Hematopoietic multipotent progenitor cell (in vitro differentiated cells): Measurements from ENCODE around the gene PAWR. TPM values are rescaled to one million over a fixed set of nuclear protein-coding genes. Genes with fewer than 3 reads are reported as not detected.
"Not testable (repeated sequence)": the region's sequence is repeated elsewhere in the genome, so short reads cannot be mapped to it uniquely, and the experiment has no call there.

Experiments used
- DNase-seq, 3 donors: peaks; one replicate each; pipeline ENCODE4 v3.0.0-alpha.2; 2011 to 2015; ENCODE audit warnings: low read depth in 2 of 3, low spot score in 2 of 3
- total RNA-seq: library from RNA; depleted of rRNA; stranded (reverse); fragments of >200 nt; gene quantifications from one replicate; pipeline ENCODE4 v1.2.3, GENCODE V29; 2012

PAWR gene
- total RNA-seq, 1 donor: 40.9 TPM

DNA sequence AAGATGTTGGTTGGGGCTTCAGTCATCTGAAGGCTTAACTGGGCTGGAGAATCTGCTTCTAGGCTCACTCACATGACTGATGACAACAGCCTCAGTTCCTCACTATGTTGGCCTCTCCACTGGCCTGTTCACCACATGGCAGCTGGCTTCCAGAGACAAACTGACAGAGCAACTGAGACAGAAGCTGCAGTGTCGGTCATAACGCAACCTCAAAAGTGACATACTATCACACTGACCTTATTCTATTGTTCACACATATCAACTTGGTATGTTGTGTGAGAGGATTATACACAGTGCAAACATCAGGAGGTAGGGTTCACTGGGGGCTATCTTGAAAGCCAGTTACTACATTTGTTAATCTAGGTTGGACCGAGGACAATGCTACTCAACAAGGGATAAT lies 92.9 kb downstream of the PAWR start:
- DNase-seq: no peak

DNA sequence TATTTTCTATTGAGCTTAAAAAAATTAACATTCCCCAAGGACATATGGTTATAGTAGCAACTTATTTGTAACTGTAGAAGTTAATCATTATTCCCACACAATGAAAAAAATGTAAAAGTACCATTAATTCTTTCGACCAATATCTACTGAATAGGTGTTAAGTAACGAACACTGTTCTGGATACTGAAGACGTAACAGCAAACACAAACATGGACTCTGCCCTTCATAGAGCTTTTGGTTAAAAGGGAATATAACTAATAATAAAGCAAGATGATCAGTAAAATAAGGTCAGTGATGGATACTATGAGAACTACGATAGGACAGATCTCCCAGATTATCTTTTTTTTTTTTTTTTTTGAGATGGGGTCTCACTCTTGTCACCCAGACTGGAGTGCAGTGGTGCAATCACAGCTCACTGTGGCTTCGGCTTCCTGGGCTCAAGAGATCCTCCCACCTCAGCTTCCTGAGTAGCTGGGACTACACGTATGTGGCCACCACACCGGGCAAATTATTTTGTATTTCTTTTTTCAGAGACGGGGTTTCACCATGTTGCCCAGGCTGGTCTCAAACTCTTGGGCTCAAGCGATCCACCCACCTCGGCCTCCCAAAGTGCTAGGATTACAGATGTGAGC lies 93.9 kb downstream of the PAWR start:
- no peak for DNase-seq

DNA sequence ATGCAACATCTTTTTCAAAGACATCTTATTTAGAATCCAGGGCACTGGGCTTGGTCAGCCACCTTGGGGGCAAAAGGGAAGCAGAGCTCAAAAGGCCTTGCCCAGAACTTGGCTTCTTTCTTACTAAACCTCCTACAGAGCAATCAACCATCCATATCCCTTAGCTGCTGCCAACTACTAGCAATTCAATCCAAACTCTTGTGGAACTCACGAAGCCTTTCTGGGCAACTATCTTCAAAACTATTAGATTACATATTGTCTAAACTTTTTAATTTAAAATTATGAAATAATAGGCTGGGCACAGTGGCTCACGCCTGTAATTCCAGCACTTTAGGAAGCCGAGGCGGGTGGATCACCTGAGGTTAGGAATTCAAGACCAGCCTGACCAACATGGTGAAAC lies 95.5 kb downstream of the PAWR start:
- DNase-seq: no peak

DNA sequence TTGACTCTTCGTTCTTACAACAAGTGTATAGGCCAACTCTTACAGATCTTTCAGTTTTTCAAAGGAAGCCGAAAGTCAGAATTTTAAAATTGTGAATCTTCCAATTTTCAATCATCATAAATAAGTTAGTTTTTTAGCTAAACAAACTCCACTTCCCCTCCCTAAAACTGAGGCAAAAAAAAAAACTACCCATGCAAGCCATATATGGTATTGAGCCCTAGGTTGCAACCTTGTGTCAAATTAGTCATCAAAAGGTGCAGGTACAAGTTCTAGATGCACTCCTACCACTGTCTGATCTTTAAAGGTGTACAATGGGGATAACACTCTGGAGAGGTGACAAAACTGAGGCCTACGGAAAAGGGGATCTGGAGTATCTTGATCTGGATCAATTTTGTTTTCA lies 97.9 kb downstream of the PAWR start:
- DNase-seq: no peak

DNA sequence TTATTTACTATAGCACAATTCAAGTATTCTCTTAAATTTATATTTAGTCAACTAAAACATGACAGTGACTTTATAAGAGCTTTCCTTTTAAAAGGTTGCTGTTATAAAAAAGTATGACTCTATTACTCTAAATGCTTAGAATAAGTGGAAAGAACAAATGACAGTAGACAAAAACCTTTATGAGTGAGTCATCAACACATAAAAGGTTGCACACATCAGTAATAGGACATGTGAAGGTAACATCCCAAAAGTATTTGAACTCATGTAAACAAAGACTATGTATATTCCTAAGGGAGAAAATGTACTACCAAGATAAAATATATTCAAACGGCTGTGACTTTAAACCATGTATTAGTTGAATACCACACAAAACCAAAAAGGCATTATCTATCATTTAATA lies 98.8 kb downstream of the PAWR start:
- no peak for DNase-seq

DNA sequence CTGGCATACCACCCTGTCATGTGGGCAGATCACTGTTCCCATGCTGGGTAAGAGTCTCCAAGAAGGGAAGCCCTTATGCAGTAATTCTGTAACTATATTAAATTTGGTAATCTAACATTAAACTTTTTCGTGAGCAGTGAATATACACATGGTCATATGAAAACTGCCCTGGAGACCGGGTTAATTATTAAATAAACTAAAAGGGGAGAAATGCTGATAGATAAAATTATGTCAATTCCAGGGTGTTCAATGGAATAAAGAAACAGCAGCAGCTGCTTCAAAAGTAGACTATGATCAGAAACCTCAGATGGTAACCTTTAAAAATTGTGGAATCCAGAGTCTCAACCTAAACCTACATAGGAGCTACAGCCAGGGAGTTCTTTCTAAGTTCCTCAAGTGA lies 100.0 kb downstream of the PAWR start:
- DNase-seq: no peak

DNA sequence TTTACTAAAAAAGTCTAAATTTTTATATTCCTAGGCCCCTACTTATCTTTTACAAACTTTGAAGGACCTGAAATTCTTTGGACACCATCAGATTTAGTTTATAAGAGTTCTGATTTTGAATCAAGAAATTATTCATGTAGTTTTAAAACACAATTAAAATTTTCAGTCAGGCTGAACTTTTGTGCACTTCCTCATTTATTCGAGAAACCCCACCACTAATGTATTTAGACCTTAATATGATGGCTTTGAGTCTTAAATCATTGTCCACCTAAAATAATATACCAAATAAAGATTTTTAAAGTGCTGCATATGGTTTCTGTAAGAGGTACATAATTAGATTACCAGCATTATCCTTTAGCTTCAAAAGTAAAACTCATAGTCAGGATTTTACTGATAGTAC lies 103.4 kb downstream of the PAWR start:
- DNase-seq: no peak

DNA sequence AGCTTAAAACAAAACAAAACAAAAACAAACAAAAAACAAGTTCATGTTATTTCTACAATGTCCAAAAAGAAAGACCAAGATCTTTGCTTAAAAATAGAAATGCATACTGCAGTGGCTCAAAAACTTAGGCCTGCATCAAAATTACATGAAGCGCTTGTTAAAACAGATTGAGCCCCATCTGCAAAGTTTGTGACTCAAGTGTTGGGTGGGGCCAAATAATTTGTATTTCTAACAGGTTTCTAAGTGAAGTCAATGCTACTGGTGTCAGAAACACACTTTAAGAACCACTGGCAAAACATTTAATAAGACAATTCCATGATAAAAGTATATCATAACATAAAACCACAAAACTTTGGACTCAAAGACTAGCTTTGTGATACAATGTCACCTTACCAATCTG lies 105.6 kb downstream of the PAWR start:
- DNase-seq: no peak

DNA sequence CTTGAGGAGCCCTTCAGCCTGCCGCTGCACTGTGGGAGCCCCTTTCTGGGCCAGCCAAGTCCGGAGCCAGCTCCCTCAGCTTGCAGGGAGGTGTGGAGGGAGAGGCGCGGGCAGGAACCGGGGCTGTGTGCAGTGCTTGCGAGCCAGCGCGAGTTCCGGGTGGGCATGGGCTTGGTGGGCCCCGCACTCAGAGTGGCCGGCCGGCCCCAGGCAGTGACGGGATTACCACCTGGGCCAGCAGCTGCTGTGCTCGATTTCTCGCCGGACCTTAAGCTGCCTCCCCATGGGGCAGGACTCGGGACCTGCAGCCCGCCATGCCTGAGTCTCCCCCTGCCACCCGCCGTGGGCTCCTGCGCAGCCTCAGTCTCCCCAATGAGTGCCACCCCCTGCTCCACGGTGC lies 116.9 kb downstream of the PAWR start:
- no peak for DNase-seq

DNA sequence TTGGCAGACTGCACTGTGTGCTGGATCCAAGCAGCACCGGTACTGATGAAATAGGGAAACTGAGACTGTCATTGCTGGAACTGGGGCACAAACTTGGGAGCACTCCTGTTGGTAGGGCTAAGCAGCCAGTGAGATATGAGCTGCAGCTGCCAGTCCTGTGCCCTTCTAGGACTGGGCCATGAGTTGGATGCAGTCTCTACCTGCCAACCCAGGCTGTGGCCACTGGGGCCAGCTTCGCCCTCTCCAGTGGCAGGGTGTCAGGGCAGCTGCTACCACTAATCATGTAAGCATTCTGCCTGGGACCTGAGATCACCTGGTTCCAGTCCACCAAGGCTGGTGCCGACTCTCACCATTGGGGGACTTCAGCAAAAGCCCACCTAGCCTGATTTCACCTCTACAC lies 121.1 kb downstream of the PAWR start:
- DNase-seq: no peak

DNA sequence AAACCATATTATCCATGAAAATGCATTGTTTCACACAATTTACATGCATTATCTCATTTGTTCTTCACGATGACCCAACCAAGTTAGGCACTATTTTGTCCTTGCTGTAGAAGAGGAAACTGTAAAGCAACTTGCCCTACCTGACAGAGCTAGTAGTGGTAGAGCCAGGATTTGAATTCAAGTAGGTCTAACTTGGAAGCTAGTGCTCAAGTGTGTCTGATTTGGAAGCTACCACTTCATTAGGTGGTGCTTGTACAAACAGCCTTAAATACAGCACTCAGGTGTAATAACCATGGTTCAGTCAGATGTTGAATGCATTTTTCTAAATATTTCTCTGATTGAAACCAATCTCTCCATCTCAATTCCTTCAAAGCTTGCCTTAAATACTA lies 123.6 kb downstream of the PAWR start:
- no peak for DNase-seq

DNA sequence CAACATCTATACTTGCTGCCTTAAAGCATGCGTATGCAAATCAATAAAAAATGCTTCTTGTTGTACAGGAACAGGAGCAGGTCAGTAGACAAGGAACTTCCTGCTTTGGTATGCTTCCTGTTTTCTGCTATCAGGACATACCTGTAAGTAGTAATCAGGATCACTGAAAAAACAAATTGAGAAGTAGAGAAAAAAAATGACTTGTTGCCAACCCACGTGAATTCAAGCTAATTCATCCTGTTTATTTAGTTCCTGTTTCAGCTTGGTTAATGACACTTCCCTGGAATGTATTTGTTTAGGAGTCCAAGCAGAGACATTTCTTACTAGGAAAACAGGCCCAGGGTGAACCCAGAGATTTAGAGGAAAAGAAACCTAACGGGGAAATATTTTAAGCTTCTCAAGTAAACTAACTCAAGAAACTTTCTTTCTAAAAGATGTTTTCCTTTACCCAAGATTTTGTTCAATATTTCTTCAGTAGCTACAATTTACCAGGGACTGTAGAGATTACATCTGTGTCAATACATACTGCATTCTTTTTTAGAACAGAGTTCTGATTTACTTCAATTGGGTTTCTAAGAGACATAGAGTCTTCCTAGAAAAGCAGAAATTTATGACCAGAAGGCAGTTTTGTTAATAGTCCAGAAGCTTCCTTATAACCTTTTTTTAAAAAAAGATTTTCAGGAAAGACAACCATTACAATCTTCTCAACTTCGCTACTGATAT lies 124.2 kb downstream of the PAWR start:
- DNase-seq: no peak

DNA sequence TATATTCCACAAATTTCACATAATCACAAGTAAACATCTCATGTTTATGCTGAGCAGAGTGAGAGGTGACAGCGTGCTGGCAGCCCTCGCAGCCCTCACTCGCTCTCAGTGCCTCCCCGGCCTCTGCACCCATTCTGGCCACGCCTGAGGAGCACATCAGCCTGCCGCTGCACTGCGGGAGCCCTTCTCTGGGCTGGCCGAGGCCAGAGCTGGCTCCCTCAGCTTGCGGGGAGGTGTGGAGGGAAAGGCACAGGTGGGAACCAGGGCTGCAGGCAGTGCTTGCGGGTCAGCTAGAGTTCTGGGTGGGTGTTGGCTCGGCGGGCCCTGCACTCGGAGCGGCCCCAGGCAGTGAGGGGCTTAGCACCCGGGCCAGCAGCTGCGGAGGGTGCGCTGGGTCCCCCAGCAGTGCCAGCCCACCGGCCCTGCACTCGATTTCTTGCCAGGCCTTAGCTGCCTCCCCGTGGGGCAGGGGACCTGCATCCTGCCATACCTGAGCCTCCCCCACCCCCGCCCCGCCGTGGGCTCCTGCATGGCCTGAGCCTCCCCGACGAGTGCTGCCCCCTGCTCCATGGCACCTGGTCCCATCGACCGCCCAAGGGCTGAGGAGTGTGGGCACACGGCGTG lies 125.9 kb downstream of the PAWR start:
- DNase-seq: not testable (repeated sequence)

DNA sequence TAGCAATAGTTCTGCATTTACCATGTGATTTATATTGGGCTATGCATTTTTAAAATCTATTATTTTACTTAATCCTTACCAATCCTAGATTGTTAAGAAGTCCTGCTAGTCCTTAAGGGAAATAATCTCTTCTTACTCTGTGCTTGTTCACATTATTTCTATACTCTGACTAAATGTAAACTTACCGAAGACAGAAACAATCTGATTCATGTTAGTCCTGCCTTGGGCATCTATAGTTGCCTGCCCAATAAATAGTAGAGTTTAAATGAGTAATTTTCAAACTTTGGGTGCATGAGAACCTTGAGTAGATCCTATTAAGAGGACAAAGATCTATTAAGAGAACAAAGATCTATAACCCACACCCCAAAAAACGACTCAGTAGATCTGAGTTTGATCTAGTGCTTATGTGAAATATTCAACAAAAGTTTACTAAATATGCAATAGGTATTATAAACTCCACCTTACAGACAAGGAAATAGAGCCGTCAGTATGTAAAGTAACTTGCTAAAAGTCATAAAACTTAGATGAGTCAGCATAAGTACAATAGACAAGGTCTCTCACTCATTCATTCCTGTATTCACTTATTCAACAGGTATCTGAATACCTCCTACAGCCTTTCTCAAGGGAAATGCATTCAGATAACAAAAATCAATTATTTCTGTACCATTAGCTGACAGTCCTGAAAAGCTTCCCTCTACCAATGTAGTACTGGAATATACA lies 127.6 kb downstream of the PAWR start:
- DNase-seq: no peak

DNA sequence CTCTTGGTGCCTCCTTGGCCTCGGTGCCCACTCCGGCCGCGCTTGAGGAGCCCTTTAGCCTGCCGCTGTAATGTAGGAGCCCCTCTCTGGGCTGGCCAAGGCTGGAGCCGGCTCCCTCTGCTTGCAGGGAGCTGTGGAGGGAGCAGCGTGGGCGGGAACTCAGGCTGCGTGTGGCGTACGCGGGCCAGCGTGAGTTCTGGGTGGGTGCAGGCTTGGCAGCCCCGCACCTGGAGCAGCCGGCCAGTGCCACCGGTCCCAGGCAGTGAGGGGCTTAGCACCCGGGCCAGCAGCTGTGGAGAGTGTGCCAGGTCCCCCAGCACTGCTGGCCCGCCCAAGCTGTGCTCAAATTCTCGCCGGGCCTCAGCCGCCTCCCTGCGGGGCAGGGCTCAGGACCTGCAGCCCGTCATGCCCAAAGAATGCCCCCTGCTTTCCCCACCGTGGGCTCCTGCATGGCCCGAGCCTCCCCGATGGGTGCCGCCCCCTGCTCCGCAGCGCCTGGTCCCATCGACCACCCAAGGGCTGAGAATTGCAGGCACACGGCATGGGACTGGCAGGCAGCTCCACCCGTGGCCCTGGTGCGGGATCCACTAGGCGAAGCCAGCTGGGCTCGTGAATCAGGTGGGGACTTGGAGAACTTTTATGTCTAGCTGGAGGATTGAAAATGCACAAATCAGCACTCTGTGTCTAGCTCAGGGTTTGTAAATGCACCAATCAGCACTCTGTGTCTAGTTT lies 129.2 kb downstream of the PAWR start:
- DNase-seq: no peak

DNA sequence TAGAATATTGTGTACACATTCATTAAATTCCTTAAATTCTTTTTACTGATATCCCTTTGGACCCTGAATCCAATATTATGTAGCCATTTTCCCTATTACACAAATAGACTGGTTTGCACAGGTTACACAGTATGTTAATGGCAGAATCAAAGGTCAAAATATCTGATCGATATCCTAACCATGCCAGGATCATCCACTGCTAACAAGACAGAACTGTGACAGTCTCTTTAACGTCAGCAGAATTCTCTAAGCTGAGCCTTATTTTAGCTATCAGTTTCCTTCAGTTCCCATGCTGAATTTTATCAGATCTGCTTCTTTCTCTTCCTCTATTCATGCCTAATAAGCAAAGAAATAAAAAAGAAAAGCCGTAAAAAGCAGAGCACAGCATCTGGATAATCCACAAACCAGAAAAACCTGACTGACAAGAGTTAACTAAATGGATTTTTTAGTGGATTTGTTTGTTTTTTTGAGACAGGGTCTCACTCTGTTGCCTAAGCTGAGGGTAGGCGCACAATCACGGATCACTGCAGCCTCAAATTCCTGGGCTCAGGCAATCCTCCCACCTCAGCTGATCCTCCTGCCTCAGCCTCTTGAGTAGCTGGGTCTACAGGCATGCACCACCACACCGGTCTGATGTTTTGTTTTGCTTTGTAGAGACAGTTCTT lies 130.4 kb downstream of the PAWR start:
- DNase-seq: no peak

DNA sequence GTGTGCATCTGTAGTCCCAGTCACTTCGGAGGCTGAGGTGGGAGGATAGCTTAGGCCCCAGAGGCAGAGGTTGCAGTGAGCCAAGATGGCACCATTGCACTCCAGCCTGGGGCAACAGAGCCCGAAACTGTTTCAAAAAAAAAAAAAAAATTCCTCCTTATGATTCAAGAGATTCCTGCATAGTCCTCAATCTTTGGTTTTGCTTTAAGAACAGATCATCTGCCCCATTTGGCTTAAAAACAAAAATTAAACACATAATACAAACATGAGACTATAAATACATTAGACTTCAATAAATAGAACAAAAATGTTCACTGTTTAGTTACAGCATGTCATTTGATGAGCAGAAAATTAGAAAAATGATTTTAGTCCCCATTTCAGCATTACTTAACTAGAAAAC lies 131.2 kb downstream of the PAWR start:
- DNase-seq: no peak

DNA sequence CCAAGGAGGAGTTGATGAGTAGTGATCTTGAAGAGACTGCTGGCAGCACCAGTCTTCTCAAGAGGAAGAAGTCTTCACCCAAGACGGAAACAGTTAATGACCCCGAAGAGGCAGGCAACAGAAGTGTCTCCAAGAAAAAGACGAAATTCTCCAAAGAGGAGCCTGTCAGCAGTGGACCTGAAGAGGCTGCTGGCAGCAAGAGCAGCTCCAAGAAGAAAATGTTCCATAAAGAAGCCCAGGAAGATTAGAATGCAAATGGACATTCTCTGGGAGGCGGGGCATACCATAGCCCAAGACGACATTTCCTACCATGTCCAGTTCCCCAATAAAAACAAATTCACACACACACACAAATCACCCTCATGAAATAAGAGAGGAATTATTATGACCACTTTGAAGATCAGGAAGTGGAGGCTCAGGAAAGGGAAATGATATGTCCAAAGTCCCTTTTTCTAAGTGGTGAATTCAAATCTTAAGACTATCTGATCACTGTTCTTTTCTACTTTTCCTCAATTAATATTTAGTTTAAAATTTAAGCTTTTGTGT lies 131.8 kb downstream of the PAWR start:
- no peak for DNase-seq

DNA sequence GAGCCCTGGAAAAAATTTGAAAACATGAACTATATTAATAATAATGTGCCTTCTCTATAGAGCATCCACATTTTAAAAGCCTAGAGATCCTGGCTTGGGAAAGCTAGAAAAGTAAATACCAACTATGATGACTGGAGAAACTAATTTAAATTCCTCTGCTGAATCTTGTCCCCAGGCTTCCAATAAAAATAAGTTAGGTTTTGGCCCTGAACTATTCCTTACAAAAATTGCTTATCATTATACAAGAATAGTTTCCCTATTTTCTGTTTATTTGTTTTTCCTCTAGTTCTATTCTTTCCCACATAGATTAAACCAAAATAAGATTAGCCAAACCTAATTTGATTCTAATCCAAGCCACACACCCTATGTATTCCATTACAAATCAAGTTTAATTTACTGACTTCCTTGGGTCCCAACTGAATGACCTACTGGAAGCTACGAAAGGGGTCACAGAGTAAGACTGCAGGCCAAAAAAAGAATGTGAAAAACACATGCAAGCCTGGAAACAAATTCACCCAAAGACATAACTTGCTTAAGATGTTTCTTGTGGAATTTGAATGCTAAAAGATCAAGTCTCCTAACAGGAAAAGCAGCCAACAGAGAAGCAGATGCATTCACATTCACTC lies 133.0 kb downstream of the PAWR start:
- DNase-seq: no peak
